ENCODE measurements around the gene RSRC2.

GRCh38 chr12:122528992-122529391 lies 2.3 kb upstream of the RSRC2 start:
- TF ChIP-seq CTCF (IDR thresholded peaks at IDR 0.05; ENCODE audit: poor library complexity, severe bottlenecking) (no peak), EZH2 (IDR thresholded peaks at IDR 0.05; ENCODE audit: borderline replicate concordance, insufficient read depth, low read length, poor library complexity, severe bottlenecking) (no peak), EP300 (conservative IDR thresholded peaks at IDR 0.05; ENCODE audit: poor library complexity, severe bottlenecking) (no peak), SMC3 (conservative IDR thresholded peaks at IDR 0.05; ENCODE audit: poor library complexity) (no peak), POLR2AphosphoS5 (IDR thresholded peaks at IDR 0.05) (no peak)
